K562 (cell line): ENCODE measurements around the gene CELSR2. TPM values are rescaled to one million over a fixed set of nuclear protein-coding genes. Genes with fewer than 3 reads are reported as not detected.

Experiments
- CEBPG ChIP-seq, 3 experiments: fragments of 200-800 bp in 1 of 3; sonication (Bioruptor generic) in 1 of 3; sonication (generic) in 1 of 3; formaldehyde crosslinking in 1 of 3; IDR thresholded peaks in 2 of 3; conservative IDR thresholded peaks in 1 of 3; 2 replicates each; pipeline versions ENCODE4 v1.6.1 to v1.8.0; 2016 to 2022; ENCODE audit warnings: missing compliant biosample characterization in 2 of 3, missing genetic modification characterization in 2 of 3, mild to moderate bottlenecking in 1 of 3, missing genetic modification reagents in 1 of 3
- CREBBP ChIP-seq: IDR thresholded peaks from one replicate; pipeline ENCODE4 v1.6.1; 2012; ENCODE audit warnings: low read depth, mild to moderate bottlenecking, control low read depth, inconsistent platforms, low read length
- HDAC6 ChIP-seq: IDR thresholded peaks from 2 replicates; pipeline ENCODE4 v1.6.1; 2012; ENCODE audit warnings: low read depth, mild to moderate bottlenecking, control low read depth, inconsistent platforms, low read length, moderate library complexity
- HSF4 ChIP-seq: fragments of 250-450 bp; sonication (Bioruptor Pico); IDR thresholded peaks from 2 replicates; pipeline ENCODE4 v2.1.2; 2022; ENCODE audit warnings: mild to moderate bottlenecking, moderate library complexity, borderline replicate concordance
- KDM2B ChIP-seq: fragments of 250-450 bp; sonication (Bioruptor Pico); IDR thresholded peaks from 2 replicates; pipeline ENCODE4 v1.8.0; 2021; ENCODE audit warnings: mild to moderate bottlenecking, moderate library complexity
- MBD2 ChIP-seq: sonication (generic); IDR thresholded peaks from 2 replicates; pipeline ENCODE4 v1.6.1; 2016; ENCODE audit warnings: low read depth, borderline replicate concordance
- MCM2 ChIP-seq: fragments of 450-650 bp; IDR thresholded peaks from 2 replicates; pipeline ENCODE4 v1.6.1; 2017; ENCODE audit warnings: low read depth, mild to moderate bottlenecking
- MEF2A ChIP-seq: IDR thresholded peaks from 2 replicates; pipeline ENCODE4 v1.6.1; 2011; ENCODE audit warnings: low read depth, mild to moderate bottlenecking, low read length, moderate library complexity; ENCODE audit not compliant: control insufficient read depth
- PRMT5 ChIP-seq: sonication (generic); formaldehyde crosslinking; IDR thresholded peaks from 2 replicates; pipeline ENCODE4 v1.5.0; 2020; ENCODE audit warnings: missing genetic modification reagents
- SRSF1 ChIP-seq: fragments of 200-400 bp; formaldehyde crosslinking; IDR thresholded peaks from 2 replicates; pipeline ENCODE4 v1.6.1; 2017; ENCODE audit warnings: mild to moderate bottlenecking, low read depth, low read length, moderate library complexity
- TSC22D4 ChIP-seq: fragments of 450-650 bp; IDR thresholded peaks from 2 replicates; pipeline ENCODE4 v1.6.1; 2016; ENCODE audit warnings: missing genetic modification characterization, missing biosample characterization, control low read depth
- ZFP1 ChIP-seq: fragments of 450-650 bp; formaldehyde crosslinking; IDR thresholded peaks from 2 replicates; pipeline ENCODE4 v1.4.0; 2020; ENCODE audit warnings: mild to moderate bottlenecking, mixed read lengths
- ZNF12 ChIP-seq: sonication (generic); formaldehyde crosslinking; IDR thresholded peaks from 2 replicates; pipeline ENCODE4 v1.4.0; 2020; ENCODE audit warnings: mild to moderate bottlenecking, missing genetic modification reagents
- ZNF165 ChIP-seq: fragments of 250-450 bp; sonication (Bioruptor Pico); IDR thresholded peaks from 2 replicates; pipeline ENCODE4 v1.4.0; 2020; ENCODE audit warnings: borderline replicate concordance
- ZNF232 ChIP-seq: sonication (generic); formaldehyde crosslinking; IDR thresholded peaks from 2 replicates; pipeline ENCODE4 v1.8.0; 2022; ENCODE audit warnings: mild to moderate bottlenecking, missing genetic modification reagents
- ZNF696 ChIP-seq: fragments of 250-450 bp; sonication (Bioruptor Pico); conservative IDR thresholded peaks from 2 replicates; pipeline ENCODE4 v1.4.0; 2020; ENCODE audit warnings: mild to moderate bottlenecking, moderate library complexity
- polyA plus RNA-seq, 8 experiments: library from polyadenylated mRNA; depleted of rRNA in 4 of 8; stranded (reverse) in 5 of 8; unstranded in 3 of 8; fragments of >200 nt; fragmentation: Nextera tagmentation in 2 of 8; fragmentation: Illumina TruSeq in 1 of 8; extraction: Ambion mirVana in 2 of 8; extraction: Trizol in 1 of 8; gene quantifications; 2 replicates each; pipeline versions ENCODE4 v1.2.1 to v1.2.3, GENCODE V29; 2011 to 2014; ENCODE audit warnings: inconsistent platforms in 1 of 8, missing spikeins in 1 of 8
- total RNA-seq, 7 experiments: library from RNA; depleted of rRNA in 6 of 7; stranded (reverse); fragments of >200 nt in 6 of 7; fragmentation: Illumina TruSeq in 2 of 7; extraction: Trizol in 2 of 7; gene quantifications; 2 replicates each; pipeline versions ENCODE4 v1.2.1 to v1.2.3, GENCODE V29; 2011 to 2021; ENCODE audit warnings: low replicate concordance in 1 of 7
- TF ChIP-seq, protein P1 (sequence below): fragments of 450-650 bp; formaldehyde crosslinking; IDR thresholded peaks from 2 replicates; pipeline ENCODE4 v1.4.0; 2020; ENCODE audit warnings: mild to moderate bottlenecking
- TF ChIP-seq, protein P2 (sequence below): fragments of 250-450 bp; sonication (Bioruptor Pico); IDR thresholded peaks from 2 replicates; pipeline ENCODE4 v1.8.0; 2022; ENCODE audit warnings: inconsistent platforms, mild to moderate bottlenecking, moderate library complexity, borderline replicate concordance
- TF ChIP-seq, protein P3 (sequence below), 2 experiments: fragments of 450-650 bp; IDR thresholded peaks; 2 replicates each; pipeline ENCODE4 v1.6.1; 2016
- TF ChIP-seq, protein P4 (sequence below): IDR thresholded peaks from 3 replicates; pipeline ENCODE4 v1.6.1; 2011; ENCODE audit warnings: borderline replicate concordance, mild to moderate bottlenecking; ENCODE audit not compliant: insufficient read length, insufficient read depth
- TF ChIP-seq, protein P5 (sequence below): fragments of 450-650 bp; IDR thresholded peaks from 2 replicates; pipeline ENCODE4 v1.6.1; 2016

CELSR2 gene
- total and polyA plus RNA-seq, 9 of the 15 experiments (the other 6 are each of a cell fraction or from before 2014, with no cell fraction given), result 0.31 to 21.9 (median 4.2) TPM

DNA sequence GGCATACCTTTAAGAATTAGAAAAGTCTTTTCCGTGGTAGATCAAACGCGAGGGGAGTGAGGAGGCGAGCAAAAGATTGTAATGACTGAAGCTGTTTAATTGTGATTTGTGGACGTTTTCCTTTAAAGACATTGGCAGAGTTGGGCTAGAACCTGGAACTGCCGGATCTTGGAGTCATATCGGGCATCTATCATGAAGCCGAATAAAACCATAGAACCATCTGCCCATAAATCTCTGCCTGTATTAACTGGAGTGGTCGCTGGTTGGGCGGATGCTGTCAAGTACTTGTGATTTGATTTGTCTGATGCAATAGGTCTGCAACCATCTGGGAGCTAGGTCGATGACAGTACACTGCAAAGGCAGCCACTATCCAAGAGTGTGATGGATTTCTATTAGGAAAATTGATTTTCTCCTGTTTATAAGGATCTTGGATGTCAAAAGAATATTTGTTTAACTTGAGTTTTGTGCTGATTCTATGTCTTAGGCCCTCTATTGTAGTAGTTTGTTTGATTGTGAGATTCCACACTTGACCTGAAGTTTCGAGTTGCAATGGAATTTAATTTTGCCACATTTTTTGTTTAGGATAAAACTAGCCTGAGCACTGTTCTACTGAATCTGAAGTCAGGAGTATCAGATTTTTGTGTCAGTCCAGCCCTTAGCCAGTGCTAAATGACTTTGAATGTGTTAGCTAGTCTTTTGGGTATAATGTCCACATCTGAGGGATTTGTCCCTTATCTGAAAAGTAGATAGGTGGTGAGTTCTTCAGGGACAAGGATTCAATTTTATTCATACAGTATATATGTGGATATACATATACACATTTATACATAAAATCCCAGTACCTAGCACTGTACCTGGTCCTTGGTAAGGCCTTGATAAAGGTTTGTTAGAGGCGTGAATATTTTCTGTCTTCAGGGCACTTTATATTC is 34.4 kb upstream of the CELSR2 start (continued):
- TF ChIP-seq, protein P1, sequence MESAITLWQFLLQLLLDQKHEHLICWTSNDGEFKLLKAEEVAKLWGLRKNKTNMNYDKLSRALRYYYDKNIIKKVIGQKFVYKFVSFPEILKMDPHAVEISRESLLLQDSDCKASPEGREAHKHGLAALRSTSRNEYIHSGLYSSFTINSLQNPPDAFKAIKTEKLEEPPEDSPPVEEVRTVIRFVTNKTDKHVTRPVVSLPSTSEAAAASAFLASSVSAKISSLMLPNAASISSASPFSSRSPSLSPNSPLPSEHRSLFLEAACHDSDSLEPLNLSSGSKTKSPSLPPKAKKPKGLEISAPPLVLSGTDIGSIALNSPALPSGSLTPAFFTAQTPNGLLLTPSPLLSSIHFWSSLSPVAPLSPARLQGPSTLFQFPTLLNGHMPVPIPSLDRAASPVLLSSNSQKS, result 0 out of 2 replicates have a peak, but pooled peaks have one; percentile 52
- TF ChIP-seq TSC22D4 (tag) (no peak), MBD2 (0 out of 2 replicates have a peak, but pooled peaks have one; percentile 13), ZNF165 (peak; percentile 55; the same call in 1 of the 2 replicates), ZNF696 (CRISPR knock-in tag) (no peak), ZNF12 (CRISPR knock-in tag) (no peak), CREBBP (no peak), ZFP1 (CRISPR knock-in tag) (no peak), MEF2A (no peak), HDAC6 (no peak), PRMT5 (CRISPR knock-in tag) (no peak), KDM2B (CRISPR knock-in tag) (no peak), CEBPG (CRISPR knock-in tag; IDR thresholded peaks at IDR 0.05) (peak; percentile 100), CEBPG (tag; conservative IDR thresholded peaks at IDR 0.05 in 1 of 2, IDR thresholded peaks at IDR 0.05 in 1 of 2) (peak; percentile 99 to 100), MCM2 (no peak), SRSF1 (no peak), HSF4 (no peak; the same call in 1 of the 2 replicates), ZNF232 (CRISPR knock-in tag) (no peak)
- TF ChIP-seq, protein P2, sequence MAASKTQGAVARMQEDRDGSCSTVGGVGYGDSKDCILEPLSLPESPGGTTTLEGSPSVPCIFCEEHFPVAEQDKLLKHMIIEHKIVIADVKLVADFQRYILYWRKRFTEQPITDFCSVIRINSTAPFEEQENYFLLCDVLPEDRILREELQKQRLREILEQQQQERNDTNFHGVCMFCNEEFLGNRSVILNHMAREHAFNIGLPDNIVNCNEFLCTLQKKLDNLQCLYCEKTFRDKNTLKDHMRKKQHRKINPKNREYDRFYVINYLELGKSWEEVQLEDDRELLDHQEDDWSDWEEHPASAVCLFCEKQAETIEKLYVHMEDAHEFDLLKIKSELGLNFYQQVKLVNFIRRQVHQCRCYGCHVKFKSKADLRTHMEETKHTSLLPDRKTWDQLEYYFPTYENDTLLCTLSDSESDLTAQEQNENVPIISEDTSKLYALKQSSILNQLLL (CRISPR knock-in tag), result no peak
- TF ChIP-seq, protein P3, sequence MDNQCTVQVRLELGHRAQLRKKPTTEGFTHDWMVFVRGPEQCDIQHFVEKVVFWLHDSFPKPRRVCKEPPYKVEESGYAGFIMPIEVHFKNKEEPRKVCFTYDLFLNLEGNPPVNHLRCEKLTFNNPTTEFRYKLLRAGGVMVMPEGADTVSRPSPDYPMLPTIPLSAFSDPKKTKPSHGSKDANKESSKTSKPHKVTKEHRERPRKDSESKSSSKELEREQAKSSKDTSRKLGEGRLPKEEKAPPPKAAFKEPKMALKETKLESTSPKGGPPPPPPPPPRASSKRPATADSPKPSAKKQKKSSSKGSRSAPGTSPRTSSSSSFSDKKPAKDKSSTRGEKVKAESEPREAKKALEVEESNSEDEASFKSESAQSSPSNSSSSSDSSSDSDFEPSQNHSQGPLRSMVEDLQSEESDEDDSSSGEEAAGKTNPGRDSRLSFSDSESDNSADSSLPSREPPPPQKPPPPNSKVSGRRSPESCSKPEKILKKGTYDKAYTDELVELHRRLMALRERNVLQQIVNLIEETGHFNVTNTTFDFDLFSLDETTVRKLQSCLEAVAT (IDR thresholded peaks at IDR 0.05), result peak in 1 of 2 experiments; percentile 60; a peak in 2 of 4 replicates
- TF ChIP-seq, protein P4, sequence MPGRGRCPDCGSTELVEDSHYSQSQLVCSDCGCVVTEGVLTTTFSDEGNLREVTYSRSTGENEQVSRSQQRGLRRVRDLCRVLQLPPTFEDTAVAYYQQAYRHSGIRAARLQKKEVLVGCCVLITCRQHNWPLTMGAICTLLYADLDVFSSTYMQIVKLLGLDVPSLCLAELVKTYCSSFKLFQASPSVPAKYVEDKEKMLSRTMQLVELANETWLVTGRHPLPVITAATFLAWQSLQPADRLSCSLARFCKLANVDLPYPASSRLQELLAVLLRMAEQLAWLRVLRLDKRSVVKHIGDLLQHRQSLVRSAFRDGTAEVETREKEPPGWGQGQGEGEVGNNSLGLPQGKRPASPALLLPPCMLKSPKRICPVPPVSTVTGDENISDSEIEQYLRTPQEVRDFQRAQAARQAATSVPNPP, result no peak
- TF ChIP-seq, protein P5, sequence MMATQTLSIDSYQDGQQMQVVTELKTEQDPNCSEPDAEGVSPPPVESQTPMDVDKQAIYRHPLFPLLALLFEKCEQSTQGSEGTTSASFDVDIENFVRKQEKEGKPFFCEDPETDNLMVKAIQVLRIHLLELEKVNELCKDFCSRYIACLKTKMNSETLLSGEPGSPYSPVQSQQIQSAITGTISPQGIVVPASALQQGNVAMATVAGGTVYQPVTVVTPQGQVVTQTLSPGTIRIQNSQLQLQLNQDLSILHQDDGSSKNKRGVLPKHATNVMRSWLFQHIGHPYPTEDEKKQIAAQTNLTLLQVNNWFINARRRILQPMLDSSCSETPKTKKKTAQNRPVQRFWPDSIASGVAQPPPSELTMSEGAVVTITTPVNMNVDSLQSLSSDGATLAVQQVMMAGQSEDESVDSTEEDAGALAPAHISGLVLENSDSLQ, result peak; percentile 92
